Kidney epithelial cell (primary cell): Measurements from ENCODE around the gene CHST11. TPM values are rescaled to one million over a fixed set of nuclear protein-coding genes. Genes with fewer than 3 reads are reported as not detected.

Source experiments
- DNase-seq: peaks from one replicate; pipeline ENCODE4 v3.0.0-alpha.2; 2010; ENCODE audit warnings: low read depth
- H3K27me3 ChIP-seq: 2 replicates; pipeline ENCODE4 v1.6.0; 2011; ENCODE audit warnings: low read length; ENCODE audit not compliant: control insufficient read depth, insufficient read depth
- H3K36me3 ChIP-seq: 2 replicates; pipeline ENCODE4 v1.5.1; 2011; ENCODE audit warnings: low read length; ENCODE audit not compliant: control insufficient read depth, insufficient read depth
- H3K4me3 ChIP-seq: 2 replicates; pipeline ENCODE4 v1.5.1; 2011; ENCODE audit warnings: low read depth, mild to moderate bottlenecking, control low read depth, low read length
- CTCF ChIP-seq: IDR thresholded peaks from 2 replicates; pipeline ENCODE4 v1.5.1; 2011; ENCODE audit warnings: mild to moderate bottlenecking, moderate library complexity, low read length, control low read depth, inconsistent platforms; ENCODE audit not compliant: insufficient read depth, poor library complexity, severe bottlenecking
- total RNA-seq: library from RNA; depleted of rRNA; stranded (reverse); fragments of >200 nt; gene quantifications from 2 replicates; pipeline ENCODE4 v1.2.3, GENCODE V29; 2015

The CHST11 gene
- total RNA-seq, 1 donor from 2014 or later: 32.6 TPM

DNA sequence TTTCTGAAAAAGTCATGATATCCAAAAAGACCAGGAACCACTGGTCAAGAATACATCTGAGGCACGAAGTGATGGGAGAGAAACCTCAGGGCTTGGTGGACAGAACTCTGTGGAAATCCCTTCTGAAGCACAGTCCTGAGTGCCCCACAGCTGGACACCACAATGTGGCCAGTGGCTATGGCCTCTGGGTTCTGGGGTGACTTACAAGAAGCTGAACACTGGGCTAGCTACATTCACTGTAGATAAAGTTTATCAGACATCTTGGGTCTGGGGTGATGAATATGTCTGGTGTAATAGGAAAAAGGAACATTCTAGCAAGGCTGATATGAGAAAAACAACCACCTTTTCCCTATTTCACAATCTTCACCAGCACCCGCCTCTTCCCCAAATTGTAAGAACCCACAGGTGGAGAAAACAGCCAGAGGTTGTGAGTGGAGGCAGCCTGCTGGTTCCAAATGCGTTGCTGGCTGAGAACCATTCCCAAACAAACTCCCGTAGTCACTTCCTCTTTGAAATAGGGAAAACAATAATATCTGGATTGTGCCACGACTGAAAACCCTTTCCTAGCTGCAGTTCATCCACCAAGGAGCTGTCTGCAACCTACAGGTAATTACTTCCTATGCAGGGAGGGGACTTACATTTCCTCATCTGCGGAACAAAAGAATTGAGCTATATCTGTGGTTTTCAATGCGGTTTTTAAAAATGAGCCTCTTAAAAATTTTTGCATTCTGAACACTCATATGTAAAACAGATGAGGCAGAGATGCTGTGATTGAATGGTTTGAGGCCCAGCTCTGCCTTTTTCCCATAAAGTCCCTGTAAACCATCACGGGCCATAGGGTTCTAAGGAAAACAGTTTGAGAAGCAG, 307.7 kb downstream of the CHST11 start:
- no peak for DNase-seq
- Histone ChIP-seq H3K27me3 (no peaks in the 10 kb centered on the region), H3K36me3 (no peaks in the 10 kb centered on the region), H3K4me3 (no peak overlapping the region)
- TF ChIP-seq CTCF: no peak

GRCh38 chr12:104767261-104767660, 310.5 kb downstream of the CHST11 start:
- TF ChIP-seq CTCF: no peak
- Histone ChIP-seq H3K36me3 (no peaks in the 10 kb centered on the region), H3K4me3 (no peak overlapping the region), H3K27me3 (no peaks in the 10 kb centered on the region)
- DNase-seq: no peak

GRCh38 chr12:104768033-104768432, 311.3 kb downstream of the CHST11 start:
- Histone ChIP-seq H3K36me3 (no peaks in the 10 kb centered on the region), H3K27me3 (no peaks in the 10 kb centered on the region), H3K4me3 (no peak overlapping the region)
- TF ChIP-seq CTCF: no peak
- no peak for DNase-seq

GRCh38 chr12:104769144-104769561, 312.4 kb downstream of the CHST11 start:
- Histone ChIP-seq H3K36me3 (no peaks in the 10 kb centered on the region), H3K4me3 (no peak overlapping the region), H3K27me3 (no peaks in the 10 kb centered on the region)
- no peak for DNase-seq
- no peak for TF ChIP-seq CTCF

- H3K4me3 ChIP-seq: no peak overlapping the region
- no peak for TF ChIP-seq CTCF
- H3K27me3 ChIP-seq: no peaks in the 10 kb centered on the region
- no peaks in the 10 kb centered on the region for H3K36me3 ChIP-seq
- no peak for DNase-seq
Observed at GRCh38 chr12:104772336-104772735, 315.6 kb downstream of the CHST11 start.

DNA sequence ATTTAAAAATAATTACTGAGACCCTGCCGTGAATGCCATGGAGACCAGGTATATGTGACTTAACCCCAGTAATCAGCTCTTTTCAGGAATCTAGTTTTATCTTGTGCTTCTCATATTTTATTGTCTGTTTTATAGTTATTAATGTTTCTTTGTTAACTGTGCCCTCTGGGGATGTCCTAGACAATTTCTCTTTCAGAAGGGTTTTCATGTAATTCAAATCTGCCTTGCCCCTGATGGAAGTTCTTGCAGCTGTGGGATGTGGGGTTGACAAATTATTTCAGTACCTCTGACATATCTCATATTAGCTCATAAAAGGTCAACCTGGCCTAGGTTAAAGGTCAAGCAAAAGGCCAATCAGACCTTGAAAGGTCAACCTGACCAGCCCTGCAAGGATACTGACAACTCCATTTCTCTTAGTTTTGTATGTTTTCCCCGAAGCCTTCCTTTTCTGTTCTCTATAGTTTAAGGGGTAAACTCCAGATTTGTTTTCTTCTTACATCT, 319.0 kb downstream of the CHST11 start:
- H3K4me3 ChIP-seq: no peak overlapping the region
- no peaks in the 10 kb centered on the region for H3K36me3 ChIP-seq
- no peaks in the 10 kb centered on the region for H3K27me3 ChIP-seq
- TF ChIP-seq CTCF: no peak
- DNase-seq: no peak
